OCI-LY7 (cell line): ENCODE data around the gene NUDT14. TPM values are rescaled to one million over a fixed set of nuclear protein-coding genes. Genes with fewer than 3 reads are reported as not detected.
A peak's percentile ranks its signal among the peaks of the same experiment; 100 is the strongest.

Experiments used
- BruUV-seq: library from RNA; stranded (reverse); fragments of 400-500 nt; replicated peaks from 2 replicates; lab custom pipeline; 2021; lab: Mats Ljungman, UMichigan
- CTCF ChIA-PET: fragments of 300-600 bp; sonication (Branson Sonifier 250); formaldehyde crosslinking; loops from one replicate; lab custom pipeline; 2022; ENCODE audit warnings: antibody characterized with exemption; ENCODE audit not compliant: unreplicated experiment; lab: Charles Lee
- POLR2A ChIA-PET: fragments of 300-600 bp; sonication (Branson Sonifier 250); formaldehyde crosslinking; loops from one replicate; lab custom pipeline; 2022; ENCODE audit warnings: antibody characterized with exemption; lab: Charles Lee
- DNase-seq: peaks from one replicate; pipeline ENCODE4 v3.0.0-alpha.2; 2015; ENCODE audit warnings: low spot score
- H2AFZ ChIP-seq: fragments of 200-600 bp; sonication (generic), shearing (Covaris generic); 2 replicates; pipeline ENCODE4 v1.6.1; 2014; ENCODE audit warnings: mild to moderate bottlenecking, antibody characterized with exemption, low read length, moderate library complexity
- H3K27ac ChIP-seq: fragments of 200-600 bp; sonication (generic); 2 replicates; pipeline ENCODE4 v1.5.1; 2014; ENCODE audit warnings: mixed run types, low read depth, mild to moderate bottlenecking, moderate library complexity, low read length, inconsistent platforms; ENCODE audit not compliant: poor library complexity, severe bottlenecking
- H3K36me3 ChIP-seq: fragments of 200-600 bp; sonication (generic); 2 replicates; pipeline ENCODE4 v1.6.1; 2014; ENCODE audit warnings: mild to moderate bottlenecking, antibody characterized with exemption, low read length, moderate library complexity, mixed read lengths; ENCODE audit not compliant: insufficient read depth
- H3K4me1 ChIP-seq: fragments of 200-600 bp; sonication (generic); 2 replicates; pipeline ENCODE4 v1.5.1; 2014; ENCODE audit warnings: mild to moderate bottlenecking, low read length; ENCODE audit not compliant: insufficient read depth, poor library complexity, severe bottlenecking
- H3K4me2 ChIP-seq: fragments of 200-600 bp; sonication (generic); 2 replicates; pipeline ENCODE4 v1.6.1; 2014; ENCODE audit warnings: mild to moderate bottlenecking, low read length
- H3K4me3 ChIP-seq: fragments of 200-600 bp; sonication (generic); 2 replicates; pipeline ENCODE4 v1.5.1; 2014; ENCODE audit warnings: mild to moderate bottlenecking, low read depth, low read length; ENCODE audit not compliant: poor library complexity, severe bottlenecking
- H3K79me2 ChIP-seq: fragments of 200-600 bp; sonication (generic); 2 replicates; pipeline ENCODE4 v1.6.1; 2016; ENCODE audit warnings: low read depth, mild to moderate bottlenecking, low read length, moderate library complexity, mixed read lengths; ENCODE audit not compliant: insufficient read depth
- H3K9me2 ChIP-seq: fragments of 200-600 bp; sonication (generic); 2 replicates; pipeline ENCODE4 v1.6.1; 2016; ENCODE audit warnings: mild to moderate bottlenecking, low read length, mixed read lengths; ENCODE audit not compliant: insufficient read depth
- H3K9me3 ChIP-seq: fragments of 200-600 bp; sonication (generic); 2 replicates; pipeline ENCODE4 v1.6.1; 2014; ENCODE audit warnings: mild to moderate bottlenecking, mixed run types, low read length, mixed read lengths
- H4K20me1 ChIP-seq: fragments of 200-600 bp; sonication (generic); 2 replicates; pipeline ENCODE4 v1.6.1; 2014; ENCODE audit warnings: mild to moderate bottlenecking, antibody characterized with exemption, low read length, moderate library complexity, mixed read lengths; ENCODE audit not compliant: insufficient read depth
- CTCF ChIP-seq: fragments of 200-600 bp; sonication (generic); conservative IDR thresholded peaks from 2 replicates; pipeline ENCODE4 v1.5.1; 2014; ENCODE audit warnings: mild to moderate bottlenecking, antibody characterized with exemption, low read length, moderate library complexity, mixed read lengths
- EZH2phosphoT487 ChIP-seq: fragments of 200-600 bp; sonication (generic); IDR thresholded peaks from 2 replicates; pipeline ENCODE4 v1.6.1; 2018; ENCODE audit warnings: low read depth, borderline replicate concordance, mild to moderate bottlenecking, mixed run types, antibody characterized with exemption, low read length, moderate library complexity, mixed read lengths
- intact Hi-C: fragments of 100-400 bp; cut with micrococcal nuclease; formaldehyde crosslinking; loops from one replicate; pipeline ENCODE4 v1.10.0; 2022; ENCODE audit not compliant: unreplicated experiment
- total RNA-seq, 2 experiments: library from RNA; depleted of rRNA in 1 of 2; stranded (reverse); fragments of >200 nt in 1 of 2; shearing (Covaris generic) in 1 of 2; gene quantifications; 2 replicates each; pipeline ENCODE4 v1.2.3, GENCODE V29; 2014 to 2022

Gene NUDT14
- total RNA-seq, 2 experiments from 2014 or later: 32.1 to 37.5 TPM

- Histone ChIP-seq H2AFZ (no peak overlapping the region), H3K4me1 (peaks cover 19% of the 10 kb centered on the region), H3K9me3 (no peaks in the 10 kb centered on the region), H3K27ac (no peak overlapping the region), H4K20me1 (no peaks in the 10 kb centered on the region; the same call in 1 of the 2 replicates), H3K4me3 (no peak overlapping the region), H3K79me2 (no peaks in the 10 kb centered on the region), H3K4me2 (no peak overlapping the region), H3K9me2 (no peaks in the 10 kb centered on the region), H3K36me3 (no peaks in the 10 kb centered on the region)
- peak; percentile 32 for DNase-seq
- BruUV-seq: no TSS peak
- TF ChIP-seq EZH2phosphoT487 (no peak), CTCF (no peak)
- intact Hi-C loops: no loop called here
- ChIA-PET CTCF (no interaction called here), POLR2A (interaction anchor here (0.6 kb wide), 1 partner anchor 106 kb away, joined by 3 read pairs; no protein-coding TSS in a partner anchor)
Observed at GRCh38 chr14:105165134-105165704, 15.9 kb downstream of the NUDT14 start.

- POLR2A ChIA-PET: no interaction called here
- Histone ChIP-seq H3K36me3 (no peaks in the 10 kb centered on the region), H4K20me1 (no peaks in the 10 kb centered on the region; the same call in 1 of the 2 replicates), H3K4me2 (no peak overlapping the region), H3K27ac (no peak overlapping the region), H3K9me3 (no peaks in the 10 kb centered on the region), H3K4me1 (peaks cover 5% of the 10 kb centered on the region), H3K79me2 (no peaks in the 10 kb centered on the region), H2AFZ (no peak overlapping the region), H3K4me3 (no peak overlapping the region), H3K9me2 (no peaks in the 10 kb centered on the region)
- no peak for DNase-seq
- intact Hi-C loops: no loop called here
- TF ChIP-seq EZH2phosphoT487 (no peak), CTCF (no peak)
- CTCF ChIA-PET: no interaction called here
- no TSS peak for BruUV-seq
Observed at GRCh38 chr14:105163040-105163742, 17.9 kb downstream of the NUDT14 start.

GRCh38 chr14:105162669-105162979 is 18.5 kb downstream of the NUDT14 start:
- TF ChIP-seq EZH2phosphoT487 (no peak), CTCF (no peak)
- intact Hi-C loops: no loop called here
- no peaks in the 10 kb centered on the region for H3K9me2 ChIP-seq
- no peak overlapping the region for H3K4me2 ChIP-seq
- ChIA-PET POLR2A (no interaction called here), CTCF (no interaction called here)
- H3K4me3 ChIP-seq: no peak overlapping the region
- no TSS peak for BruUV-seq
- H3K79me2 ChIP-seq: no peaks in the 10 kb centered on the region
- H4K20me1 ChIP-seq: no peaks in the 10 kb centered on the region; the same call in 1 of the 2 replicates
- no peaks in the 10 kb centered on the region for H3K36me3 ChIP-seq
- H2AFZ ChIP-seq: no peak overlapping the region
- H3K4me1 ChIP-seq: peaks cover 2% of the 10 kb centered on the region
- no peak for DNase-seq
- no peaks in the 10 kb centered on the region for H3K9me3 ChIP-seq
- no peak overlapping the region for H3K27ac ChIP-seq
